Measurements from ENCODE around the gene TMEM247.

TMEM247 gene

DNA sequence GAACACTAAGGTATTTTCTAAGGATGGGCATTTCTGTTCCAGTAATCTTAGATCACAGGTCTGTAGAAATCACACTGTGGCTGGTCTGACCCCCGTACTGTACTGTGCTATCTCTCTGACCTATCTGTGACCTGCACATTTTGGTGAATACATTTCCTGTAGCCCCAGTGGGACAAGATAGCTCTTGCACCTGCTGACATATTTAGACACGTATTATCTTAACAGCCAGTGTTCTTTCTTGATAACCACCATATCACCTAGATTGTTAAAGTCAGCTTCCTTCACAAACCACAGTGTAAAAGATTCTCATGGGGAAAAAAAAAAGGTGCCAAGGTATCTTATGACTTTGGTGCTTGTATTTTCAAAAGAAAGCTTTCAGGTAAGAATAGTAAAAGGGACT is 39.8 kb upstream of the TMEM247 start:
- FAIRE-seq, result no peak
- DNase-seq (ENCODE audit: insufficient read length, low spot score), result no peak

GRCh38 chr2:46441838-46442712 is 37.3 kb upstream of the TMEM247 start:
- TF ChIP-seq POLR2A (IDR thresholded peaks at IDR 0.05; ENCODE audit: low read depth, low read length) (no peak), SPI1 (IDR thresholded peaks at IDR 0.05; ENCODE audit: low read depth, low read length) (no peak), POLR2AphosphoS5 (IDR thresholded peaks at IDR 0.05; ENCODE audit: low read depth, low read length) (no peak)
- DNase-seq (ENCODE audit: insufficient read length, low spot score) (no peak), FAIRE-seq (no peak)

More for the DNA sequence above, 39.8 kb upstream of the TMEM247 start:
- no peak for TF ChIP-seq POU2F2 (IDR thresholded peaks at IDR 0.05; ENCODE audit: low read depth, low read length)
- no peak for TF ChIP-seq SPI1 (IDR thresholded peaks at IDR 0.05; ENCODE audit: low read depth, low read length)
- no peak for TF ChIP-seq POLR2AphosphoS5 (IDR thresholded peaks at IDR 0.05; ENCODE audit: low read depth, low read length)
- no peak for TF ChIP-seq PAX5 (IDR thresholded peaks at IDR 0.05; ENCODE audit: insufficient read depth, low read length, severe bottlenecking)
- no peak for TF ChIP-seq TAF1 (IDR thresholded peaks at IDR 0.05; ENCODE audit: low read depth, low read length)
- TF ChIP-seq POLR2A (IDR thresholded peaks at IDR 0.05; ENCODE audit: low read depth, low read length), result no peak

DNA sequence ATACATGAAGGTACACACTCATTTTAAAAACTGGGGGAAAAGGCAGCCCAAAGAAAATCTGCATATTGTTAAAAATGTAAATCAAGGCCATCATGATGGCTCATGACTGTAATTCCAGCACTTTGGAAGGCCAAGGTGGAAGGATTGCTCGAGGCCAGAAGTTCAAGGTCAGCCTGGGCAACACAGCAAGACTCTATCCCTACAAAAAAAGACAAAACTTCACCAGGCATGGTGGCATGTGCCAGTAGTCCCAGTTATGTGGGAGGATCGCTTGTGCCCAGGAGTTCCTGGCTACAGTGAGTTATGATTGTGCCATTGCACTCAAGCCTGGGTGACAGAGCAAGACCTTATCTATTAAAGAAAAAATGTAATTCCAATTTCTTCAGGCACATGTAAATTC is 34.6 kb upstream of the TMEM247 start:
- FAIRE-seq, result no peak
- TF ChIP-seq POLR2AphosphoS5 (IDR thresholded peaks at IDR 0.05; ENCODE audit: low read depth, low read length) (no peak), SPI1 (IDR thresholded peaks at IDR 0.05; ENCODE audit: low read depth, low read length) (no peak), TAF1 (IDR thresholded peaks at IDR 0.05; ENCODE audit: low read depth, low read length) (no peak), POU2F2 (IDR thresholded peaks at IDR 0.05; ENCODE audit: low read depth, low read length) (no peak), PAX5 (IDR thresholded peaks at IDR 0.05; ENCODE audit: insufficient read depth, low read length, severe bottlenecking) (no peak), POLR2A (IDR thresholded peaks at IDR 0.05; ENCODE audit: low read depth, low read length) (no peak)
- DNase-seq (ENCODE audit: insufficient read length, low spot score), result no peak

DNA sequence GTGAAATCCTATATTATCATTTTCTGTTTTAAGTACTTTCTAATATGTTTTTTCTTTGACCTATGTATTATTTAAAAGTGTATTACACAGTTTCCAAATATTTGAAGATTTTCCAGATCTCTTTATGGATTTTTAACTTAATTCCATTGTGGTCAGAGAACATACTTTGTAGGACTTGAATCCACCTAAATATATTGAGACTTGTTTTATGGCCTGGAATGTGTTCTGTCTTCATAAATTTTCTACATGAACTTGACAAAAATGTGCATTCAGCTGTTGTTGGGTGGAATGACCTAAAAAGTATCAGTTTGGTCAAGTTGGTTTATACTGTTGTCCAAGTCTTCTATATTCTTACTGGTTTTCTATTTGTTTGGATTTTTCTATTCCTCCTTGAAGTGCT is 33.8 kb upstream of the TMEM247 start:
- FAIRE-seq, result no peak
- TF ChIP-seq POLR2AphosphoS5 (IDR thresholded peaks at IDR 0.05; ENCODE audit: low read depth, low read length), result no peak
- no peak for TF ChIP-seq POLR2A (IDR thresholded peaks at IDR 0.05; ENCODE audit: low read depth, low read length)
- TF ChIP-seq POU2F2 (IDR thresholded peaks at IDR 0.05; ENCODE audit: low read depth, low read length), result no peak
- TF ChIP-seq SPI1 (IDR thresholded peaks at IDR 0.05; ENCODE audit: low read depth, low read length), result no peak
- TF ChIP-seq PAX5 (IDR thresholded peaks at IDR 0.05; ENCODE audit: insufficient read depth, low read length, severe bottlenecking), result no peak
- TF ChIP-seq TAF1 (IDR thresholded peaks at IDR 0.05; ENCODE audit: low read depth, low read length), result no peak

GRCh38 chr2:46446871-46447568 is 32.3 kb upstream of the TMEM247 start:
- DNase-seq (ENCODE audit: insufficient read length, low spot score) (no peak), FAIRE-seq (no peak)
- TF ChIP-seq PAX5 (IDR thresholded peaks at IDR 0.05; ENCODE audit: insufficient read depth, low read length, severe bottlenecking) (no peak), POU2F2 (IDR thresholded peaks at IDR 0.05; ENCODE audit: low read depth, low read length) (no peak), TAF1 (IDR thresholded peaks at IDR 0.05; ENCODE audit: low read depth, low read length) (no peak)

More for the DNA sequence above, 33.8 kb upstream of the TMEM247 start:
- no peak for DNase-seq (ENCODE audit: insufficient read length, low spot score)

DNA sequence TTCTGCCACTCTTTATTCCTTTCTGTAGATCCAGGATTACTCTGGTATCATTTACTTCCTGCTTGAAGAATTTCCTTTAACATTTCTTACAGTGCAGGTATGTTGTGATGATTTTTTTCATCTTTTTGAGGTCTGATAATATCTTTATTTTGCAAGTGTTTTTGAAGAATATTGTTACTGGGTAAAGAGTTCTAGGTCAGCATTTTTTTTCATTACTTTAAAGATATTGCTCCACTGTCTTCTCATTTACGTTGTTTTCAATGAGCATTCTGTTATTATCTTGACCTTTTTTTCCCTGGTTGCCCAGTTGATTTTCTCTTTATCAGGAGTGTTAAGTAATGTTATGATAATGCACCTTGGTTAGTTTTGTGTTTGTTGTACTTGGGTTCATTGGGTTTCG is 31.7 kb upstream of the TMEM247 start:
- no peak for TF ChIP-seq POU2F2 (IDR thresholded peaks at IDR 0.05; ENCODE audit: low read depth, low read length)
- TF ChIP-seq SPI1 (IDR thresholded peaks at IDR 0.05; ENCODE audit: low read depth, low read length), result no peak
- no peak for TF ChIP-seq TAF1 (IDR thresholded peaks at IDR 0.05; ENCODE audit: low read depth, low read length)
- no peak for TF ChIP-seq POLR2A (IDR thresholded peaks at IDR 0.05; ENCODE audit: low read depth, low read length)
- TF ChIP-seq POLR2AphosphoS5 (IDR thresholded peaks at IDR 0.05; ENCODE audit: low read depth, low read length), result no peak
- TF ChIP-seq PAX5 (IDR thresholded peaks at IDR 0.05; ENCODE audit: insufficient read depth, low read length, severe bottlenecking), result no peak
- no peak for DNase-seq (ENCODE audit: insufficient read length, low spot score)
- no peak for FAIRE-seq

DNA sequence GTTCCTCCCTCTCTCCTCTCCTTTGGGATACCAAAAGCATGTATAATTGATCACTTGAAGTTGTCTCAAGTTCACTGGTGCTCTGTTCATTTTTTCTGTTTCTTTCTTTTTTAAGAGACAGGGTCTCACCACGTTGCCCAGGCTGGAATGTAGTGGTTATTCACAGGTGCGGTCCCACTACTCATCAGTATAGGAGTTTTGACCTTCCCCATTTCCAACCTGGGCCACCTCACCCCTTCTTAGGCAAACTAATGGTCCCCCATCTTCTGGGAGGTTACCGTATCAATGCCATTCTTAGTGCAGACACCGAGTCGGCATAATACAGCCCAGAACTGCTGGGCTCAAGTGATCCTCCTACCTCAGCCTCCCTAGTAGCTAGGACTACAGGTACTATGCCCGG is 31.3 kb upstream of the TMEM247 start:
- TF ChIP-seq SPI1 (IDR thresholded peaks at IDR 0.05; ENCODE audit: low read depth, low read length) (no peak), POLR2A (IDR thresholded peaks at IDR 0.05; ENCODE audit: low read depth, low read length) (no peak), PAX5 (IDR thresholded peaks at IDR 0.05; ENCODE audit: insufficient read depth, low read length, severe bottlenecking) (no peak), TAF1 (IDR thresholded peaks at IDR 0.05; ENCODE audit: low read depth, low read length) (no peak), POU2F2 (IDR thresholded peaks at IDR 0.05; ENCODE audit: low read depth, low read length) (no peak), POLR2AphosphoS5 (IDR thresholded peaks at IDR 0.05; ENCODE audit: low read depth, low read length) (no peak)
- DNase-seq (ENCODE audit: insufficient read length, low spot score) (no peak), FAIRE-seq (no peak)

DNA sequence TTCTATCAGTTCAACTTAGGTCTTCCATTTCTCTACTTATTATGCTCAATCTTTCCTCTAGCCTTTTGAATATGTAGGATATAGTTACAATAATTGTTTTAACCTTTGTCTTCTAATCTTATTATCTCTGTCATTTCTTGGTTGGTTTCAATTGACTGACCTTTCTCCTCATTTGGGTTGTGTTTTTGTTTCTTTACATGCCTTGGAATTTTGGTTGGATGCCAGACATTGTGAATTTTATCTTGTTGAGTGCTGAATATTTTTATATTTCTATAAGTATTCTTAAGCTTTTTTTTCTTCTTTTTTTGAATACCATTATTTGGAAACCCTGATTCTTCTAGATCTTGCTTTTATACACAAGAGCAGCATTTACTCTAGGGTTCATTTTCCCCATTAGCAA is 30.7 kb upstream of the TMEM247 start:
- no peak for FAIRE-seq
- TF ChIP-seq SPI1 (IDR thresholded peaks at IDR 0.05; ENCODE audit: low read depth, low read length) (no peak), POU2F2 (IDR thresholded peaks at IDR 0.05; ENCODE audit: low read depth, low read length) (no peak), POLR2AphosphoS5 (IDR thresholded peaks at IDR 0.05; ENCODE audit: low read depth, low read length) (no peak), TAF1 (IDR thresholded peaks at IDR 0.05; ENCODE audit: low read depth, low read length) (no peak), POLR2A (IDR thresholded peaks at IDR 0.05; ENCODE audit: low read depth, low read length) (no peak), PAX5 (IDR thresholded peaks at IDR 0.05; ENCODE audit: insufficient read depth, low read length, severe bottlenecking) (no peak)
- no peak for DNase-seq (ENCODE audit: insufficient read length, low spot score)

DNA sequence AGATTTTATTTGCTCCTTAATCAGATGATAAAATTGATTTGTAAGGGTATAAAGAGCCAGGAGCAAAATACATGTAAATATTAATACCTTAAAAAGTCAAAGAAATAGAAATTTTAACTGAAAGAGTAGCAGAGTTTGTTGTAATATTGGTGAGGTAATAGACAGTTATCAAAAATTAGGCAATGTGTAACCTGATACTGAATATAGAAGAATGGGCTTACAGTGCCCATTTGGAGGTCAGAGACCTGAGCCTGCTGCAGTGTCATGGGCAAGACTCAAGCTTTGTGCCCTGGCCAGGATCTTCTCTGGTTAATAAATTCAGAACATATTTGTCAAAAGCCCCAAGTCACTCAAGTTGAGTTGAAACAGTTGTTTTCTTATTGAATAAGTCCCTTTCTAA is 29.7 kb upstream of the TMEM247 start:
- TF ChIP-seq POLR2AphosphoS5 (IDR thresholded peaks at IDR 0.05; ENCODE audit: low read depth, low read length), result no peak
- DNase-seq (ENCODE audit: insufficient read length, low spot score), result no peak
- FAIRE-seq, result no peak

Data from GM12891 (cell line).